Measurements from ENCODE around the gene HPN. TPM values are rescaled to one million over a fixed set of nuclear protein-coding genes. Genes with fewer than 3 reads are reported as not detected.
"Not testable (repeated sequence)": the region's sequence is repeated elsewhere in the genome, so short reads cannot be mapped to it uniquely, and the experiment has no call there.

Gene HPN
- polyA plus RNA-seq, 6 donors from 2014 or later = not detected

DNA sequence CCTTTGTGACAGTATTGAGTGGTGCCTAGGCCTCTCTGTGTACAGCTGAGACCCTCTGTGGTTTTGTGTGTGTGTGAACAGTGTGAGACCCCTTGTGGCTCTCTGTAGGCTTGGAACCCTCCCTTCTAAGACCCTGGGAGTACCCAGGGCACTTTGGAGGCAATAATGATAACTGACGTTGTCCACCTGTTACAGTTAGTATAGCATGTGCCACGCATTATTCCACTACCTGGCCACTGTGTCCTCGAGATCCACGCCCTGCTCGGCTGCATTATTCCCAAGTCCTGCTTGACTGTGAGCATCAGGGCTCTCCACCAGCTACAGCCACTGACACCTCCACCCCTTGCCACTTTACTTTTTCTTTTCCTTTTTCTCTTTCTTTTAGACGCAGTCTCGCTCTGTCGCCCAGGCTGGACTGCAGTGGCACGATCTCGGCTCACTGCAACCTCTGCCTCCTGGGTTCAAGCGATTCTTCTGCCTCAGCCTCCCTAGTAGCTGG, 39.4 kb upstream of the HPN start:
- Mint-ChIP-seq H3K4me3 (peak overlapping the region; percentile 87 to 98 (median 95)), H3K4me1 (peaks cover 66 to 83% (median 66%) of the 10 kb centered on the region in 3 donors), H3K36me3 (peaks cover 0 to 4% of the 10 kb centered on the region in 2 donors), H3K27me3 (no peaks in the 10 kb centered on the region), H3K9me3 (no peaks in the 10 kb centered on the region), H3K27ac (peak overlapping the region; percentile 86 to 96 (median 94))
- DNase-seq (no peak), ATAC-seq (ENCODE audit: low read depth in 2 of 2) (no peak)

DNA sequence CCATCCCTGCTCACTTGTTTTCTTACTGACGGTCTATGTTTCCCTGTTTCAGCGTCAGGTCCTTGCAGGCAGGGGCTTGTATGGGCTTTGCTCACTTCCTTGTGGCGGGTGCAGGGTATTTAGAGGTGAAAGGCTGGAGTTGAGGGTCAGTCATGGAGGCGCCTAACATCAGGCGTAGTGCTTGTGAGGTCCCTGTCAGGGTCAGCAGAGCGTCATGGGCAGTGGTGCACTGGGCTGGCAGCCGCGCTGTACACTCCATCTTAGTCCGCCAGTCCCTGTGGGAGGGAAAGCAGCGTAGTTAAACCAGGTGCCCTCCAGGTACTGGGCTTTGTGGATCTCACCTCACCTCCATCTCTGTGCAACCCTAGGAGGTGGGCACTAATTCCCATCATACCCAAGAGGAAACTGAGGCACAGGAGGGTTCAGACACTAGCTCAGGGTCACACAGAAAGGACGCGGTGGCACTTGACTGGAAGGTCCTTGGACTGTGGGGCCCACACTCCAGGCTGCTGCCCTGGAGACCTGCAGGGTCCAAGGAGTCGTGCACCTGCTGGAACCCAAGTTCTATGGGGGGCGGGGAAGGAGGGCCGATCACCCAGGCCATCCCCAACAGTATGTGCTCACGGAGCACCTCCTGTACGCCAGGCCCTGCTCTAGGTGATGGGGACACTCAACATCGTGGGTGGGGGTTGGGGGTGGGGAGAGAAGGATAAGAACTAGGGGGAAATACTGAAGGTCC, 36.8 kb upstream of the HPN start:
- Mint-ChIP-seq H3K4me3 (peak overlapping the region in 4 of 8 donors; percentile 12 to 54 (median 43)), H3K27me3 (no peaks in the 10 kb centered on the region), H3K4me1 (peaks cover 41 to 60% (median 49%) of the 10 kb centered on the region in 3 donors), H3K36me3 (peaks cover 0 to 4% of the 10 kb centered on the region in 2 donors), H3K9me3 (no peaks in the 10 kb centered on the region), H3K27ac (peak overlapping the region in 2 of 6 donors; percentile 73 to 86)
- DNase-seq (no peak), ATAC-seq (ENCODE audit: low read depth in 2 of 2) (no peak)

DNA sequence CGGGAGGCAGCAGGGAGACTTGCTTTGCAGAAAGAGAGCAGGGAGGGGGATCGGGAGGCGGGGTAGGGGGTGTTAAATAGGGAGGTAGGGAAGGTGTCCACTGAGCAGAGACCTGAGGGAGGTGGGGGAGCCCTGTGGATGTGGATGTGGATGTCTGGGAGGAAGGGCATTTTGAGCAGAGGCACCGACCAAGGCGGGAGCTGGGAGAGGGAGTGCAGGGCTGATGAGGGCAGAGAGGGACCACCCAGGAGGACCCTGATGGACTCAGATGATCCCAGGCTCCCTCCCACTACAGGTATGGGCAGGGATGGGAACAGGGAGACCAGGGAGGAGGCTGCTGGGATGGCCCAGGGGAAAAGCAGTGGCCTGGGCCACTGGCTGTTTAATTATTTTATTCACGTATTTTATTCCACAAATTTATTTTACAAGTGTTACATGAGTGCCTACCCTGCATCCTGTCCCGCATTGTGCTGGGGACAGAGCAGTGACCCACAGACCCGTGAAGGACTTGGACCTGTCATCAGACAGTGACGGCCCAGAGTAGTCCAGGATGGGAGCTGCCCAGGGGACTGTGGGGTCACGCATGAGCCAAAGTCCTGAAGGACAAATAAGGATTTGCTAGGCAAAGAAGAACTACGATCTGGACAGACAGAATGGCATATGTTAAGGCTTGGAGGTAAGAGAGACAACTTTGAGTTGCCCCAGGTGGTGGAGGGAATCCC, 36.1 kb upstream of the HPN start:
- no peak for ATAC-seq (ENCODE audit: low read depth in 2 of 2)

DNA sequence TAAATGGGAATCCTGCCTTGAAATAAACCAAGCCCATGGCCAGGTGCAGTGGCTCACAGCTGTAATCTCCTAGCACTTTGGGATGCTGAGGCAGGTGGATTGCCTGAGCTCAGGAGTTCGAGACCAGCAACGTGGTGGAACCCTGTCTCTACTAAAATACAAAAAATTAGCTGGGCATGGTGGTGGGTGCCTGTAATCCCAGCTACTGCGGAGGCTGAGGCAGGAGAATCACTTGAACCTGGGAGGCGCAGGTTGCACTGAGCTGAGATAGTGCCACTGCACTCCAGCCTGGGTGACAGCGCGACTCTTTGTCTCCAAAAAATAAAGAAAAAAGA, 35.5 kb upstream of the HPN start:
- DNase-seq; ATAC-seq (ENCODE audit: low read depth in 2 of 2); H3K36me3 Mint-ChIP-seq; H3K9me3 Mint-ChIP-seq; H3K27me3 Mint-ChIP-seq; H3K4me3 Mint-ChIP-seq: not testable (repeated sequence)
- peak overlapping the region in 2 of 6 donors; percentile 19 to 44 for H3K27ac Mint-ChIP-seq
- peaks cover 39 to 54% (median 43%) of the 10 kb centered on the region in 3 donors for H3K4me1 Mint-ChIP-seq

More for the DNA sequence above, 36.1 kb upstream of the HPN start:
- Mint-ChIP-seq H3K4me1 (peaks cover 41 to 56% (median 45%) of the 10 kb centered on the region in 3 donors), H3K9me3 (no peaks in the 10 kb centered on the region), H3K27me3 (no peaks in the 10 kb centered on the region), H3K36me3 (peaks cover 4% of the 10 kb centered on the region in 2 donors), H3K27ac (no peak overlapping the region), H3K4me3 (peak overlapping the region in 1 of 8 donors; percentile 51)
- DNase-seq = no peak

DNA sequence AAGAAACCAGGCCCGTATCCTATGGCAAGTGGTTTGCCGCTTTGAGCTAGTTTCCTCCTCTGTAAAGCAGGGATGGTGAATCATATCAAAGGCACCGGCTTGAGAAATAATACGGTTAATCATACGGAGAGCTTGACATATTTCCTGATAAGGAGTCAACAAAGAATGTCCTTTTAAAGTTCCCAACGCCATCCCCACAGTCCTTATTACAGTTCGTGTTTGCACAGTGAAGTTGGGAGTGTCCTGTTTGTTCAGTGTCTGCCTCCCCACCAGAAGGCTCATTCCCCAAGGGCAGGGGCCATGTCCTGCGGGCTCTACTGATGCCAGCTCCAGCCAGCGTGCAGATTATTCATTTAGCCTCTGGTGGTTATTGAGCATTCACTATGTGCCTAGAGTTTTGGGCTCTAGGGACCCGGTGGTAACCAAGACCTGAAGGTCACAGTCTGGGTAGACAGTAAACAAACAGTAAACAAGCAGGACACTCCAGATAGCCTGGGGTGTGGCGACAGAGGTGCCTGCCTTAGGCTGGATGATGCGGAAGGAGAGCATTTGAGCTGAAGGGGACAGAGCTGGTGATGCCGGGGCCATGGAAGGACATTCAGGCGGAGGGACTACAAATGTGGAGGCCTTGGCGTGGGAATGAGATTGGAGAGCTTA, 35.1 kb upstream of the HPN start:
- ATAC-seq (ENCODE audit: low read depth in 2 of 2) (no peak), DNase-seq (no peak)
- Mint-ChIP-seq H3K4me3 (no peak overlapping the region), H3K27me3 (no peaks in the 10 kb centered on the region), H3K27ac (peak overlapping the region in 3 of 6 donors; percentile 19 to 56 (median 44)), H3K9me3 (no peaks in the 10 kb centered on the region), H3K4me1 (peaks cover 34 to 49% (median 38%) of the 10 kb centered on the region in 3 donors), H3K36me3 (peaks cover 4 to 8% of the 10 kb centered on the region in 2 donors)

DNA sequence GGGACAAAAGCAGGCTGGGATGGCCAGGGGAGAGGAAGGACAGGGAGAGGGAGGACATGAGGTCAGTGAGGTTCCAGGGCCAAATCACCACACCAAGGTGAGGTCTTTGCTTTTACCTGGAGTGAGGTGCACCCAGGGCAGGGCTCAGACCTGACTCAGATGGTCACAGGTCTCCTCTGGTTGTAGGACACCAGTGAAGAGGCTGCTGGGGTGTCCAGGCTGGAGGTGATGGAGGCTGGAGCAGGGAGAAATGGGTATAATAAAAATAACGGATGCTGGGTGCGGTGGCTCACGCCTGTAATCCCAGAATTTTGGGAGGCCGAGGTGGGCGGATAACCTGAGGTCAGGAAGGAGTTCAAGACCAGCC, 34.5 kb upstream of the HPN start:
- peak overlapping the region in 2 of 6 donors; percentile 56 for H3K27ac Mint-ChIP-seq
- peaks cover 4 to 8% of the 10 kb centered on the region in 2 donors for H3K36me3 Mint-ChIP-seq
- DNase-seq (no peak), ATAC-seq (ENCODE audit: low read depth in 2 of 2) (no peak)
- H3K27me3 Mint-ChIP-seq = no peaks in the 10 kb centered on the region
- H3K4me1 Mint-ChIP-seq = peaks cover 30 to 45% (median 33%) of the 10 kb centered on the region in 3 donors
- no peak overlapping the region for H3K4me3 Mint-ChIP-seq
- H3K9me3 Mint-ChIP-seq = no peaks in the 10 kb centered on the region

DNA sequence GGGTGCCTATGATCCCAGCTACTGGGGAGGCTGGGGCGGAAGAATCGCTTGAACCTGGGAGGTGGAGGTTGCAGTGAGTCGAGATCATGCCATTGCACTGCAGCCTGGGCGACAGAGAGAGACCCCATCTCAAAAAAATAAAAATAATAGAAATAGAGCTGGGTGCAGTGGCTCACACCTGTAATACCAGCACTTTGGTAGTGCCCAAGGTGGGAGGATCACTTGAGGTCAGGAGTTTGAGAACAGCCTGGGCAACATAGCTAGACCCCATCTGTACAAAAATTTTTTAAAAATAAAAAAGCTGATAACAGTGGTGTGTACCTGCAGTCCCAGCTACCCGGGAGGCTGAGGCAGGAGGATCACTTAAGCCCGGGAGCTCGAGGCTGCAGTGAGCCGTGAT, 34.1 kb upstream of the HPN start:
- H3K36me3 Mint-ChIP-seq; DNase-seq; H3K4me3 Mint-ChIP-seq; H3K27me3 Mint-ChIP-seq; H3K9me3 Mint-ChIP-seq; ATAC-seq (ENCODE audit: low read depth in 2 of 2): not testable (repeated sequence)
- H3K4me1 Mint-ChIP-seq = peaks cover 30 to 45% (median 32%) of the 10 kb centered on the region in 3 donors
- peak overlapping the region in 1 of 6 donors; percentile 15 for H3K27ac Mint-ChIP-seq

DNA sequence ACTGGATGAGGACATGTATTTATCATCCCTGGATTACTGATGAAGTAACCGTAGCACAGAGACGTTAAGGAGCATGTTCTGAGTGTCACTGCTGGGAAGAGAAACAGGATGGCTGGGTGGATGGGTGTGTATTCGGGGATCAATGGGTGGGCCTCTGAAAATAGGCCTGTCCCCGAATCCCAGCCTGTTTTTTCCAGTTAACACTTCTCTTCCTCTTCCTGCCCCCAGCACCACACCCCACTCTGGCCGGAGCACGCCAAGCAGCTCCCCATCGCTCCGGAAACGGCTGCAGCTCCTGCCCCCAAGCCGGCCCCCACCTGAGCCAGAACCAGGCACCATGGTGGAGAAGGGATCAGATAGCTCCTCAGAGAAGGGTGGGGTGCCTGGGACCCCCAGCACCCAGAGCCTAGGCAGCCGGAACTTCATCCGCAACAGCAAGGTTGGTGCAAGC, 32.6 kb upstream of the HPN start:
- H3K4me1 Mint-ChIP-seq = peaks cover 30 to 45% (median 30%) of the 10 kb centered on the region in 3 donors
- H3K27me3 Mint-ChIP-seq = no peaks in the 10 kb centered on the region
- H3K27ac Mint-ChIP-seq = no peak overlapping the region
- H3K9me3 Mint-ChIP-seq = no peaks in the 10 kb centered on the region
- no peak for DNase-seq
- no peak for ATAC-seq (ENCODE audit: low read depth in 2 of 2)
- H3K36me3 Mint-ChIP-seq = peaks cover 4 to 19% of the 10 kb centered on the region in 2 donors
- no peak overlapping the region for H3K4me3 Mint-ChIP-seq

DNA sequence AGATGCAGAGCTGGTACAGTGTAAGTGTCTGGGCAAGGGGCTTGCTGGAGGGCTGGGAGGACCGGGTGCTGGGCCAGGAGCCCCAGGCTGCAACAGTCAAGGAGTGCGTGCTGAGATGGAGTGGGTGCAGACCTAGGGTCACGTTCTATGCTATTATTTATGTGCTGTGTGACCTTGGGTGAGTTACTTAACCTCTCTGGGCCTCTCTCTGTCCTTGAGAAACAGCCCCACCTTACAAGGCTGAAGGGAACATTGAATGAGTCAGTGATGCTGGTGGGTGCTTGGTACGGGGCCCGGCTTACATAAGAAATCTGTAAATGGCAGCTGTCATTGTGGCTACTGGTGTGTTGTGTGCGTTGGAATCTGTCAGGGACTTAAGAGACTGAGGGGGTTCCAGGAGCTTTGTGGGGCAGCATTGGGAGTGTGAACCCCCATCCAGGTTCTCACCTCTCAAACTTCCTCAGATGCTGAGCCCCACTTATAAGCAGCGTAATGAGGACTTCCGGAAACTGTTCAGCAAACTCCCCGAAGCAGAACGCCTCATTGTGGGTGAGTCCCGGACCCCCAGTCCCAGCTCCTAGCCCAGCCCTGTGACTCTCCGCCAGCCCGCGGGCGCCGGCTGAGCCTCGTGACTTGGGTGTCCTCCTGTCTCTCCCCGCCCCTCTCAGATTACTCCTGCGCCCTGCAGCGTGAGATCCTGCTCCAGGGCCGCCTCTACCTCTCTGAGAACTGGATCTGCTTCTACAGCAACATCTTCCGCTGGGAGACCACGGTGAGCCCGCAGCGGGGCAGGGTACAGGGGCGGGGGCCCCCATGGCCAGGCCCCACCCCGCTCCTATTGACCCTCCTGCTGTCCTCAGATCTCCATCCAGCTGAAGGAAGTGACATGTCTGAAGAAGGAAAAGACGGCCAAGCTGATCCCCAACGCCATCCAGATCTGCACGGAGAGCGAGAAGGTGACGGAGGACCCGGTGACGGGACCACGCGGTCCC, 31.8 kb upstream of the HPN start:
- Mint-ChIP-seq H3K9me3 (no peaks in the 10 kb centered on the region), H3K4me3 (no peak overlapping the region), H3K36me3 (peaks cover 4 to 21% of the 10 kb centered on the region in 2 donors), H3K27ac (peak overlapping the region in 2 of 6 donors; percentile 60 to 85), H3K4me1 (peaks cover 30 to 46% (median 32%) of the 10 kb centered on the region in 3 donors), H3K27me3 (no peaks in the 10 kb centered on the region)
- ATAC-seq (ENCODE audit: low read depth in 2 of 2) = no peak
- DNase-seq = no peak

DNA sequence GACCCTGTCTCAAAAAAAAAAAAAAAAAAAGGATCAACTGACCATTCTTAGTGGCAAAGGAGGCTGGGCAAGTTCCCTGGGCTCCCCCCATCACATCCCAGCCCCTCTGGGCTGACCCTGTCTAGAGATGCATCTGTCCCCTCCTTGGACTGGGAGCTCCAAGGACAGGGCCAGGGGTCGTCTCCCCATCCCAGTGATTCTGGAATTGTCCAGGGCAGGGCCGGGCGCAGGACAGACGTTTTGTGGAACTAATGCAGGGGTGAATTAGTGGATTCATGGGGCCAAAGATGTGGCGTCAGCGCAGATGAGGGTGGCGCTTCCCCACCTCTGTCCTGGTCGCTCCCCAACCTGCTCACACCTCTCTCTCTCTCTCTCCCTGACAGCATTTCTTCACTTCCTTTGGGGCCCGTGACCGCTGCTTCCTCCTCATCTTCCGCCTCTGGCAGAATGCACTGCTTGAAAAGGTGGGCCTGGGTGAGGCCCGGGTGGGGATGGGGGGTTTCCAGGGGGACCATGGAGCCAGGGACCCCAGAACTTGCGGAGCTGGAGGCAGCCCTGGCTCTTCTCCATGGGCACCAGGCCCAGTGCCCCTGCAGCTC, 30.3 kb upstream of the HPN start:
- H3K36me3 Mint-ChIP-seq = peaks cover 4 to 27% of the 10 kb centered on the region in 2 donors
- no peak overlapping the region for H3K4me3 Mint-ChIP-seq
- peak overlapping the region in 2 of 6 donors; percentile 74 to 85 for H3K27ac Mint-ChIP-seq
- ATAC-seq (ENCODE audit: low read depth in 2 of 2) (no peak), DNase-seq (no peak)
- H3K27me3 Mint-ChIP-seq = no peaks in the 10 kb centered on the region
- H3K4me1 Mint-ChIP-seq = peaks cover 30 to 41% (median 39%) of the 10 kb centered on the region in 3 donors
- H3K9me3 Mint-ChIP-seq = no peaks in the 10 kb centered on the region

DNA sequence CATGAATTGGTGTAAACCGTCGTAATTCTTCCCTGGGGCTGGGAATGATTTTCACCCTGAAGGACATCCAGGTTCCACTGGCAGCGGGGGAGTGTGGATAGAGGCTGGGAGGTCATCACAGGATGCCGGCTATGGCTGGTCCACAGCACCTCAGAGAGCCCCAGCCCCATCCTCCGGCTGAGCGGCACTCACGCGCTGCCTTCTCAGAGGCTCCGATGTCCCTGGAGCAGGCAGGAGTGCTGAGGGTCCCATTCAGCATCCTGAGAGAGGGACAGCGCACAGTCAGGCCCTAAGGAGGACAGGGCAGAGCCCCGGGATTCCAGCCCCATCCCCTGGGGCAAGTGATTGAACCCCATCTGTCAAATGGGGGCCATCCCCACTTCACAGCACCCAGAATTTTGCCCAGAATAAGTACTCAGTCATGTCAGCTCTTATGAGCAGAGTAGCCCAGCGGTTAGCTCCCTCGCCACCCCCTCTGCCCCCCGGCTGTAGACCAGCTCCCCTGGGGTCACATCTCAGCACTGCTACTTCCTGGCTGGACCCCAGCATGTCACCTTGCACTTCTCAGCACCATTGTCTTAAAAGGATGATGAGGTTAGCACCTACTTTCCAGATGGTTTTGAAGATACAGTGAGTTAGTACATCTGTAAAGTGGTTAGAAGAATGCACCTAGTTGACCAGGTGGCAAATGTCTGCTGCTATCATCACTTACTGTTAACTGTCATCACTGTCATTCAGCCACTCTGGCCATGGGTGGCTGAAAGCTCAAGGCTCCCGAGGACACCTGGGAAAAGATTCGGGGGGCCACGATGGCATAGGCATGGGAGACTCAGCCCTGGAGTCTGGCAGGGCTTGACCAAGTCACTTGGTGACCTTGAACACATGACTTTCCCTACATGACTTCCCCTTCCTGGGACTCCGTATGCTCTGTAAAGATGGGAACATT, 29.5 kb upstream of the HPN start:
- Mint-ChIP-seq H3K4me1 (peaks cover 24 to 35% (median 35%) of the 10 kb centered on the region in 3 donors), H3K27ac (peak overlapping the region in 3 of 6 donors; percentile 57 to 74 (median 68)), H3K9me3 (no peaks in the 10 kb centered on the region), H3K36me3 (peaks cover 0 to 27% of the 10 kb centered on the region in 2 donors), H3K4me3 (peak overlapping the region in 1 of 8 donors; percentile 26), H3K27me3 (no peaks in the 10 kb centered on the region)
- ATAC-seq (ENCODE audit: low read depth in 2 of 2) = no peak
- DNase-seq = no peak

All from naive B cell (primary cell).